ENCODE measurements around the gene CCNK.
A peak's percentile ranks its signal among the peaks of the same experiment; 100 is the strongest.

Gene CCNK

DNA sequence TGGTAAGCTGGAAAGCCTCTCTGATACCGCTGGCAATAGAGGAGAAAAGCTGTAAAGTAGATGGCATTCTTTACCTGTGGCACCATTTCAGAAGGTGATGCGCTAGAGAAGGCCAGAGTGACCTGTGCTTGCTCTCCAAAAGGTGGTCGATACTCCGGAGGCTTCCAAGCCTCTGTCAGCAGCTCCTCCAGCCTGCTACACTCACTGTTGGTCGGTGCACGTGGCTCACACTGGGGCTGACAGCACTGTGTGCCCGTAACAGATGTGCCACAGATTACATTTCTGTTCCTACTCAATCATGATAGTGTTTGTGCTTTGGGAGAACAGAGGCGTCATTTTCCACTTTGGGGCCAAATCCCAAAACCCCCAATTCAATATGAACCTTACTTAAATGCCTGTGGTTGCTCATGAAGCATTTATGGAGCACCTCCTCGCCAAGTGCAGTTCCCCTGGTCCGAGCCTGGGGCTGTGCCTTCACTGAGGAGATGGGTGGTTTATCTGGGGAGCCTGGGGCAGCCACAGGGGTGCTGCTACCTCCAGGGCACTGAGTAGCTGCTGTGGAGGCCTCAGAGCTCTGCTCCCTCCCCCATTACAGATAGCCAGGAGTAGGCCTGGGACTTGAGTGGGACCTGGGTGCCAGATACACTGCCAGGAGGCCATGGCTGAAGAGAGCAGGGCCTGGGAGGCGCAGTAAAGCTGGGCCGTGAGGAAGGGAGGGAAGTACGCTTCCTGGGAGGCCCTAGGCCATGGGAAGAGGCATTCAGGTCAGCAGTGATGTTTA lies 26.8 kb downstream of the CCNK start:
- in situ Hi-C loops (cut with MboI; ENCODE audit: low sequenced_read_pairs, unreplicated experiment): no loop called here
- no peak for DNase-seq (ENCODE audit: low spot score)
- TF ChIP-seq, protein P1, sequence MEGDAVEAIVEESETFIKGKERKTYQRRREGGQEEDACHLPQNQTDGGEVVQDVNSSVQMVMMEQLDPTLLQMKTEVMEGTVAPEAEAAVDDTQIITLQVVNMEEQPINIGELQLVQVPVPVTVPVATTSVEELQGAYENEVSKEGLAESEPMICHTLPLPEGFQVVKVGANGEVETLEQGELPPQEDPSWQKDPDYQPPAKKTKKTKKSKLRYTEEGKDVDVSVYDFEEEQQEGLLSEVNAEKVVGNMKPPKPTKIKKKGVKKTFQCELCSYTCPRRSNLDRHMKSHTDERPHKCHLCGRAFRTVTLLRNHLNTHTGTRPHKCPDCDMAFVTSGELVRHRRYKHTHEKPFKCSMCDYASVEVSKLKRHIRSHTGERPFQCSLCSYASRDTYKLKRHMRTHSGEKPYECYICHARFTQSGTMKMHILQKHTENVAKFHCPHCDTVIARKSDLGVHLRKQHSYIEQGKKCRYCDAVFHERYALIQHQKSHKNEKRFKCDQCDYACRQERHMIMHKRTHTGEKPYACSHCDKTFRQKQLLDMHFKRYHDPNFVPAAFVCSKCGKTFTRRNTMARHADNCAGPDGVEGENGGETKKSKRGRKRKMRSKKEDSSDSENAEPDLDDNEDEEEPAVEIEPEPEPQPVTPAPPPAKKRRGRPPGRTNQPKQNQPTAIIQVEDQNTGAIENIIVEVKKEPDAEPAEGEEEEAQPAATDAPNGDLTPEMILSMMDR (IDR thresholded peaks at IDR 0.05; ENCODE audit: borderline replicate concordance, control extremely low read depth, extremely low read depth, insufficient read depth, missing control alignments): no peak

- DNase-seq (ENCODE audit: low spot score): no peak
- in situ Hi-C loops (cut with MboI; ENCODE audit: low sequenced_read_pairs, unreplicated experiment): no loop called here
- TF ChIP-seq, protein P1 (IDR thresholded peaks at IDR 0.05; ENCODE audit: borderline replicate concordance, control extremely low read depth, extremely low read depth, insufficient read depth, missing control alignments): no peak
These were observed 27.9 kb downstream of the CCNK start for GRCh38 chr14:99508896-99509629.

DNA sequence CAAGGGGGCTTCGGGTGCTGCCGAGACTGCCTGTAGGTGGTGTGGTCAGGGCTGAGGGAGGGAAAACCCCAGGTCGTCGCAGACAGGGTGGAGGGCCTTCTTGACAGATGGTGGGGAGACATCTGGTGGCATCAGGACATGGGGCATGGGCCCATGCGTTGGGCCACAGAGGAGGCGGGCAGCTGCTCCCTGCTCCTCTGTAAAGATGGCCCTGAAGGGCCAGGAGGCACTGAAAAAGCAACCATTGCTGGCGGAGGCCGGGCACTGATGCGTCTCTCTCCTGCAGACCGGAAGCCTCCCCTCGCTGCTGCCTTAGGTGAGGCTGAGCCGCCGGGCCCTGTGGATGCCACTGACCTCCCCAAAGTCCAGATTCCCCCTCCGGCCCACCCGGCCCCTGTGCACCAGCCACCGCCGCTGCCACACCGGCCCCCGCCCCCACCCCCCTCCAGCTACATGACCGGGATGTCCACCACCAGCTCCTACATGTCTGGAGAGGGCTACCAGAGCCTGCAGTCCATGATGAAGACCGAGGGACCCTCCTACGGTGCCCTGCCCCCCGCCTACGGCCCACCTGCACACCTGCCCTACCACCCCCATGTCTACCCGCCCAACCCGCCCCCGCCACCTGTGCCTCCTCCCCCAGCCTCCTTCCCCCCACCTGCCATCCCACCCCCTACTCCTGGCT lies 28.8 kb downstream of the CCNK start:
- in situ Hi-C loops (cut with MboI; ENCODE audit: low sequenced_read_pairs, unreplicated experiment): no loop called here
- TF ChIP-seq, protein P1 (IDR thresholded peaks at IDR 0.05; ENCODE audit: borderline replicate concordance, control extremely low read depth, extremely low read depth, insufficient read depth, missing control alignments): no peak
- peak; percentile 24 for DNase-seq (ENCODE audit: low spot score)

DNA sequence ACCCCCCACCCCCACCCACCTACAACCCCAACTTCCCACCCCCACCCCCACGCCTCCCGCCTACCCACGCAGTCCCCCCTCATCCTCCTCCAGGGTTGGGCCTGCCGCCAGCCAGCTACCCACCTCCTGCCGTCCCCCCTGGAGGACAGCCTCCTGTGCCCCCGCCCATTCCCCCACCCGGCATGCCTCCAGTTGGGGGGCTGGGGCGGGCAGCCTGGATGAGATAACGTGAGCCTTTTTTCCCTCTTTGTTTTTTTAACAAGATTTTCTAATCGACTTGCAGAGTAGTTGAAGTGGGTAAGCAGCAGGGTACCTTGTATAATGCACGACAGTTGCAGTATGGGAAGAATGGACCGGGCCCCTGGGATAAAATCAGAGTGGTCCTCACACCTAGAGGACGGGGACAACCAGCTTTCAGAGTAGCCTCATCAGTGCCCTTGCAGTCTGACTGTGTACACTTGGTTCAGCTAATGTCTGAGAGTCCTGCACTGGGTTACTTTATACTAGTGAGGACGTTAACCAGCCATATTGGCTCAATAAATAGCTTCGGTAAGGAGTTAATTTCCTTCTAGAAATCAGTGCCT lies 29.4 kb downstream of the CCNK start:
- peak; percentile 18 for DNase-seq (ENCODE audit: low spot score)
- in situ Hi-C loops (cut with MboI; ENCODE audit: low sequenced_read_pairs, unreplicated experiment): no loop called here

DNA sequence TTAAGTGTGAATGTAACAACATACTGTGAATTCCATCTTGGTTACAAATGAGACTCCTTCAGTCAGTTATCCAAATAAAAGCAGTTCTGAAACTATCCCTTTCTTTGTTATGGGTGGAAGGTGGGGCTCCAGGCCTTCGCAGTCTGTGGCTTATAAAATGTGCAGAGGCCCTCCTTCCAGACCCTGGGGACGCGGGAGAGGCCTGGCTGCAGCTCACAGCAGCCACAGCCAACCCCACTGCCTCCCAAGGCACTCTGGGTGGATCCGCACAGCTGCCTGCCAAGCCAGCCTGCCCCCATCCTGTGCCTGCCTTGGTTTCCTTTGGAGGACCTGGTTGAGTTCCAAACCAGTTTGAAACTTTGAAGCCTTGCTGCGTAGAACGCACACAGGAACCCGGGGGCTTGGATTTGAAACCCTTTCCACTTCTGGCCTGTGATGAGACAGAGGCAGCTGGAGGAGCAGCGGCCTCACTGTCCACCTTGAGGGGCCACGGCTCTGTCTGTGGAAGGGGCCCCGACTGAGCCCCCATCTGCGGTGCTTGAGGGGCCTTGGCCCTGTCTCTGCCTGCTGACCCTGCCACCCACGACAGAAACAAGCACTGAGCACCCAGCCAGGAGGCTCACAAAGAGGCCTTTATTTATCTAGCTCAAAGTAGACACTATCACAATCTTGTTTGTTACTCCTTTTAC lies 30.4 kb downstream of the CCNK start:
- in situ Hi-C loops (cut with MboI; ENCODE audit: low sequenced_read_pairs, unreplicated experiment): no loop called here
- no peak for DNase-seq (ENCODE audit: low spot score)
- TF ChIP-seq, protein P1 (IDR thresholded peaks at IDR 0.05; ENCODE audit: borderline replicate concordance, control extremely low read depth, extremely low read depth, insufficient read depth, missing control alignments): no peak

More for the DNA sequence above, 29.4 kb downstream of the CCNK start:
- TF ChIP-seq, protein P1 (IDR thresholded peaks at IDR 0.05; ENCODE audit: borderline replicate concordance, control extremely low read depth, extremely low read depth, insufficient read depth, missing control alignments): no peak

- DNase-seq (ENCODE audit: low spot score): no peak
- TF ChIP-seq, protein P1 (IDR thresholded peaks at IDR 0.05; ENCODE audit: borderline replicate concordance, control extremely low read depth, extremely low read depth, insufficient read depth, missing control alignments): no peak
- in situ Hi-C loops (cut with MboI; ENCODE audit: low sequenced_read_pairs, unreplicated experiment): no loop called here
These were observed 30.9 kb downstream of the CCNK start for GRCh38 chr14:99512110-99512449.

Measured in GM13976 (cell line).